ENCODE results near the gene RMC1.
"Not testable (repeated sequence)": the region's sequence is repeated elsewhere in the genome, so short reads cannot be mapped to it uniquely, and the experiment has no call there.

Gene RMC1

GRCh38 chr18:23563377-23564043 lies 60.2 kb downstream of the RMC1 start:
- no peak for DNase-seq (ENCODE audit: low read depth)

- no peak for DNase-seq (ENCODE audit: low read depth)
Measured at GRCh38 chr18:23565916-23566547, 62.7 kb downstream of the RMC1 start.

- DNase-seq (ENCODE audit: low read depth) = no peak
Measured at GRCh38 chr18:23567671-23568070, 64.4 kb downstream of the RMC1 start.

GRCh38 chr18:23568281-23569138 lies 65.2 kb downstream of the RMC1 start:
- no peak for DNase-seq (ENCODE audit: low read depth)

- DNase-seq (ENCODE audit: low read depth) = no peak
Measured at GRCh38 chr18:23569299-23570063, 66.2 kb downstream of the RMC1 start.

- no peak for DNase-seq (ENCODE audit: low read depth)
Measured at GRCh38 chr18:23570912-23571504, 67.7 kb downstream of the RMC1 start.

- DNase-seq (ENCODE audit: low read depth) = no peak
Measured at GRCh38 chr18:23572012-23572411, 68.7 kb downstream of the RMC1 start.

- no peak for DNase-seq (ENCODE audit: low read depth)
Measured at GRCh38 chr18:23572570-23572969, 69.3 kb downstream of the RMC1 start.

GRCh38 chr18:23573020-23573419 lies 69.7 kb downstream of the RMC1 start:
- no peak for DNase-seq (ENCODE audit: low read depth)

GRCh38 chr18:23573626-23574431 lies 70.5 kb downstream of the RMC1 start:
- DNase-seq (ENCODE audit: low read depth) = peak; percentile 23

- DNase-seq (ENCODE audit: low read depth) = no peak
Measured at GRCh38 chr18:23574611-23575308, 71.4 kb downstream of the RMC1 start.

- no peak for DNase-seq (ENCODE audit: low read depth)
Measured at GRCh38 chr18:23575309-23575651, 72.0 kb downstream of the RMC1 start.

GRCh38 chr18:23577521-23577920 lies 74.2 kb downstream of the RMC1 start:
- DNase-seq (ENCODE audit: low read depth) = not testable (repeated sequence)

- DNase-seq (ENCODE audit: low read depth) = no peak
Measured at GRCh38 chr18:23578067-23578701, 74.9 kb downstream of the RMC1 start.

GRCh38 chr18:23578891-23579653 lies 75.8 kb downstream of the RMC1 start:
- DNase-seq (ENCODE audit: low read depth) = no peak

GRCh38 chr18:23580677-23581367 lies 77.5 kb downstream of the RMC1 start:
- DNase-seq (ENCODE audit: low read depth) = no peak
